ENCODE data around the gene AFF3.

The AFF3 gene

GRCh38 chr2:99598441-99598840, 543.9 kb downstream of the AFF3 start:
- no peaks in the 10 kb centered on the region for H3K36me3 ChIP-seq (ENCODE audit: control insufficient read depth, low read depth, low read length)
- H3K4me3 ChIP-seq (ENCODE audit: low read length): no peak overlapping the region
- no peaks in the 10 kb centered on the region for H3K27me3 ChIP-seq (ENCODE audit: control insufficient read depth, insufficient read depth, low read length)
- H3K9ac ChIP-seq (ENCODE audit: low read length): no peak overlapping the region
- no peak overlapping the region for H3K27ac ChIP-seq (ENCODE audit: low read length)
- no peaks in the 10 kb centered on the region for H3K9me3 ChIP-seq (ENCODE audit: control insufficient read depth, low read depth, low read length)
- no peaks in the 10 kb centered on the region for H3K4me1 ChIP-seq (ENCODE audit: control insufficient read depth, low read depth, low read length)

GRCh38 chr2:99597616-99598015, 544.8 kb downstream of the AFF3 start:
- H3K4me1 ChIP-seq (ENCODE audit: control insufficient read depth, low read depth, low read length): no peaks in the 10 kb centered on the region
- H3K9me3 ChIP-seq (ENCODE audit: control insufficient read depth, low read depth, low read length): no peaks in the 10 kb centered on the region
- H3K27ac ChIP-seq (ENCODE audit: low read length): no peak overlapping the region
- no peaks in the 10 kb centered on the region for H3K27me3 ChIP-seq (ENCODE audit: control insufficient read depth, insufficient read depth, low read length)
- H3K4me3 ChIP-seq (ENCODE audit: low read length): no peak overlapping the region
- no peak overlapping the region for H3K9ac ChIP-seq (ENCODE audit: low read length)
- H3K36me3 ChIP-seq (ENCODE audit: control insufficient read depth, low read depth, low read length): no peaks in the 10 kb centered on the region

GRCh38 chr2:99595373-99595772, 547.0 kb downstream of the AFF3 start:
- no peaks in the 10 kb centered on the region for H3K4me1 ChIP-seq (ENCODE audit: control insufficient read depth, low read depth, low read length)
- H3K4me3 ChIP-seq (ENCODE audit: low read length): no peak overlapping the region
- H3K9ac ChIP-seq (ENCODE audit: low read length): no peak overlapping the region
- no peaks in the 10 kb centered on the region for H3K27me3 ChIP-seq (ENCODE audit: control insufficient read depth, insufficient read depth, low read length)
- H3K36me3 ChIP-seq (ENCODE audit: control insufficient read depth, low read depth, low read length): no peaks in the 10 kb centered on the region
- H3K27ac ChIP-seq (ENCODE audit: low read length): no peak overlapping the region
- no peaks in the 10 kb centered on the region for H3K9me3 ChIP-seq (ENCODE audit: control insufficient read depth, low read depth, low read length)

- Histone ChIP-seq H3K4me1 (ENCODE audit: control insufficient read depth, low read depth, low read length) (no peaks in the 10 kb centered on the region), H3K4me3 (ENCODE audit: low read length) (no peak overlapping the region), H3K9ac (ENCODE audit: low read length) (no peak overlapping the region), H3K36me3 (ENCODE audit: control insufficient read depth, low read depth, low read length) (no peaks in the 10 kb centered on the region), H3K27me3 (ENCODE audit: control insufficient read depth, insufficient read depth, low read length) (no peaks in the 10 kb centered on the region), H3K9me3 (ENCODE audit: control insufficient read depth, low read depth, low read length) (no peaks in the 10 kb centered on the region), H3K27ac (ENCODE audit: low read length) (no peak overlapping the region)
These were observed 548.5 kb downstream of the AFF3 start for GRCh38 chr2:99593692-99594427.

- no peaks in the 10 kb centered on the region for H3K9me3 ChIP-seq (ENCODE audit: control insufficient read depth, low read depth, low read length)
- peaks cover 16% of the 10 kb centered on the region for H3K4me1 ChIP-seq (ENCODE audit: control insufficient read depth, low read depth, low read length)
- no peaks in the 10 kb centered on the region for H3K36me3 ChIP-seq (ENCODE audit: control insufficient read depth, low read depth, low read length)
- H3K9ac ChIP-seq (ENCODE audit: low read length): no peak overlapping the region
- no peaks in the 10 kb centered on the region for H3K27me3 ChIP-seq (ENCODE audit: control insufficient read depth, insufficient read depth, low read length)
- H3K4me3 ChIP-seq (ENCODE audit: low read length): no peak overlapping the region
- no peak overlapping the region for H3K27ac ChIP-seq (ENCODE audit: low read length)
These were observed 565.6 kb downstream of the AFF3 start for GRCh38 chr2:99576775-99577174.

- H3K36me3 ChIP-seq (ENCODE audit: control insufficient read depth, low read depth, low read length): no peaks in the 10 kb centered on the region
These were observed 568.6 kb downstream of the AFF3 start for GRCh38 chr2:99573634-99574251.

GRCh38 chr2:99572373-99573164, 569.8 kb downstream of the AFF3 start:
- no peaks in the 10 kb centered on the region for H3K27me3 ChIP-seq (ENCODE audit: control insufficient read depth, insufficient read depth, low read length)
- no peaks in the 10 kb centered on the region for H3K36me3 ChIP-seq (ENCODE audit: control insufficient read depth, low read depth, low read length)
- H3K4me1 ChIP-seq (ENCODE audit: control insufficient read depth, low read depth, low read length): peaks cover 24% of the 10 kb centered on the region
- no peak overlapping the region for H3K27ac ChIP-seq (ENCODE audit: low read length)
- H3K4me3 ChIP-seq (ENCODE audit: low read length): no peak overlapping the region
- no peak overlapping the region for H3K9ac ChIP-seq (ENCODE audit: low read length)
- no peaks in the 10 kb centered on the region for H3K9me3 ChIP-seq (ENCODE audit: control insufficient read depth, low read depth, low read length)

More at GRCh38 chr2:99573634-99574251, 568.6 kb downstream of the AFF3 start:
- no peak overlapping the region for H3K4me3 ChIP-seq (ENCODE audit: low read length)
- H3K4me1 ChIP-seq (ENCODE audit: control insufficient read depth, low read depth, low read length): peaks cover 24% of the 10 kb centered on the region
- H3K9me3 ChIP-seq (ENCODE audit: control insufficient read depth, low read depth, low read length): no peaks in the 10 kb centered on the region
- no peaks in the 10 kb centered on the region for H3K27me3 ChIP-seq (ENCODE audit: control insufficient read depth, insufficient read depth, low read length)
- H3K9ac ChIP-seq (ENCODE audit: low read length): no peak overlapping the region
- H3K27ac ChIP-seq (ENCODE audit: low read length): no peak overlapping the region

- Histone ChIP-seq H3K4me3 (ENCODE audit: low read length) (no peak overlapping the region), H3K27me3 (ENCODE audit: control insufficient read depth, insufficient read depth, low read length) (no peaks in the 10 kb centered on the region), H3K27ac (ENCODE audit: low read length) (no peak overlapping the region), H3K36me3 (ENCODE audit: control insufficient read depth, low read depth, low read length) (no peaks in the 10 kb centered on the region), H3K9ac (ENCODE audit: low read length) (no peak overlapping the region), H3K9me3 (ENCODE audit: control insufficient read depth, low read depth, low read length) (no peaks in the 10 kb centered on the region), H3K4me1 (ENCODE audit: control insufficient read depth, low read depth, low read length) (peaks cover 24% of the 10 kb centered on the region)
These were observed 570.4 kb downstream of the AFF3 start for GRCh38 chr2:99571954-99572353.

GRCh38 chr2:99571533-99571932, 570.9 kb downstream of the AFF3 start:
- no peaks in the 10 kb centered on the region for H3K27me3 ChIP-seq (ENCODE audit: control insufficient read depth, insufficient read depth, low read length)
- peaks cover 24% of the 10 kb centered on the region for H3K4me1 ChIP-seq (ENCODE audit: control insufficient read depth, low read depth, low read length)
- H3K9ac ChIP-seq (ENCODE audit: low read length): no peak overlapping the region
- no peaks in the 10 kb centered on the region for H3K9me3 ChIP-seq (ENCODE audit: control insufficient read depth, low read depth, low read length)
- no peak overlapping the region for H3K4me3 ChIP-seq (ENCODE audit: low read length)
- H3K27ac ChIP-seq (ENCODE audit: low read length): no peak overlapping the region
- H3K36me3 ChIP-seq (ENCODE audit: control insufficient read depth, low read depth, low read length): no peaks in the 10 kb centered on the region

GRCh38 chr2:99571021-99571420, 571.4 kb downstream of the AFF3 start:
- no peaks in the 10 kb centered on the region for H3K9me3 ChIP-seq (ENCODE audit: control insufficient read depth, low read depth, low read length)

GRCh38 chr2:99569386-99569785, 573.0 kb downstream of the AFF3 start:
- Histone ChIP-seq H3K4me1 (ENCODE audit: control insufficient read depth, low read depth, low read length) (peaks cover 32% of the 10 kb centered on the region), H3K4me3 (ENCODE audit: low read length) (no peak overlapping the region), H3K36me3 (ENCODE audit: control insufficient read depth, low read depth, low read length) (no peaks in the 10 kb centered on the region), H3K9me3 (ENCODE audit: control insufficient read depth, low read depth, low read length) (no peaks in the 10 kb centered on the region), H3K27me3 (ENCODE audit: control insufficient read depth, insufficient read depth, low read length) (no peaks in the 10 kb centered on the region), H3K9ac (ENCODE audit: low read length) (no peak overlapping the region), H3K27ac (ENCODE audit: low read length) (no peak overlapping the region)

More at GRCh38 chr2:99571021-99571420, 571.4 kb downstream of the AFF3 start:
- no peak overlapping the region for H3K4me3 ChIP-seq (ENCODE audit: low read length)
- no peaks in the 10 kb centered on the region for H3K36me3 ChIP-seq (ENCODE audit: control insufficient read depth, low read depth, low read length)
- H3K9ac ChIP-seq (ENCODE audit: low read length): no peak overlapping the region
- H3K27ac ChIP-seq (ENCODE audit: low read length): no peak overlapping the region
- H3K4me1 ChIP-seq (ENCODE audit: control insufficient read depth, low read depth, low read length): peaks cover 24% of the 10 kb centered on the region
- no peaks in the 10 kb centered on the region for H3K27me3 ChIP-seq (ENCODE audit: control insufficient read depth, insufficient read depth, low read length)

Measured in iPS-18a (cell line).